GM19467 (cell line): ENCODE data around the gene PATJ.

Source experiments
- ATAC-seq: cut with Tn5 transposase; IDR thresholded peaks from one replicate; pipeline ENCODE4 v1.9.1; 2021; ENCODE audit warnings: mild to moderate bottlenecking, moderate library complexity; ENCODE audit not compliant: unreplicated experiment

Gene PATJ

DNA sequence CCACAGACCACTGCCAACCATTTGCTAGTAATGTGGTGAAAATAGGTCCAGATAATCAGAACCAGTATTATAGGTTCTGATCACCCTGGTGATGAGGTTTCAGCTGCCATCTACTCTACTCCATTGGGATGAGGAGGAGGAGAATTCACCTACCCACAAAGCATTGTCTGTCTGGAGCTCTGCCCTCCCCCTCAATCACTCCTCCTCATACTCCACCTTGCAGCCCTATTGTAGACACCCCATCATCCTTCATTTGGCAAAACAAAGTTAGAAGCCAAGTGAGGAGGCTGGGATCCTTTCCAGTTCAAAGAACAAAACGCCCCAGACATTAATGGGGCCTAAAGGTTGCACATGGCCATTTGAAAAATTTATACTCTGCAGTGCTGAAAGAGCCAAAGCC lies 295.0 kb downstream of the PATJ start:
- ATAC-seq: no peak

- no peak for ATAC-seq
Measured at GRCh38 chr1:62038594-62039284, 296.5 kb downstream of the PATJ start.

GRCh38 chr1:62040450-62040849 lies 298.2 kb downstream of the PATJ start:
- ATAC-seq: no peak

- ATAC-seq: no peak
Measured at GRCh38 chr1:62040973-62041372, 298.7 kb downstream of the PATJ start.

DNA sequence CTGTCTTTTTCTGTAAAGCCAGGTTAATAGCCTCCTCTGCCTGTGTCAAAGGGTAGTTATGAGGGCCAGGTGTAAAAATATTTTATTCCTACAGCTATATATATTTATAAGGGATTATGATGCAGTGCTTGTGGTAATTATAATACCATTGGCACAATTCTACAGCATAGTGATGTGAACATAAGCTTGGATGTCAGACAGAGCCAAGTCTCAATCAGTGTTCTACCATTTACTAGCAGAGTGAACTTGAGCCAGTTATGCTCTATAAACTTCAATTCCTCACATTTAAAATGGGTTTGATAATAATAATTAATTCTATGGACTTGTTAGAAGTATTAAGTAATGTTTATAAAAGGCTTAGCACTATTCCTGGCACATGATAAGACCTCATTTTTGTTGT lies 300.9 kb downstream of the PATJ start:
- ATAC-seq: no peak

GRCh38 chr1:62045574-62045973 lies 303.3 kb downstream of the PATJ start:
- no peak for ATAC-seq

DNA sequence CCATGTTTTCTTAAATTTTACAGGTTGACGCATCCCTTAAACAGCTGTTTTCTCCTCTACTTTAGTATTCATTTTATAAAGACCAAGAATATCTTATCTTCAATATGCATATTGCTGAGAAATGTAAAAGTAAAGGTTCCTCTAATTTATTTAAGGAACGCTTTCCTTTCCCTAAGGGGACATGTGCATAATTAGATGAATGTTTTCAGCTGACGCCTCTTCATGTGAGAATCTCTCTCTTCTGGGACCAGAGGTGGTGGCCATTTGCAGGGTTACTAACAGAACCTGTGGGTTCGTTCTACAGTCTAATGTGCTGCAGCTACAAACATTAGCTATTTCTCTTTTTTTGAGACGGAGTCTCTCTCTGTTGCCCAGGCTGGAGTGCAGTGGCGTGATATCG lies 304.6 kb downstream of the PATJ start:
- ATAC-seq: no peak

DNA sequence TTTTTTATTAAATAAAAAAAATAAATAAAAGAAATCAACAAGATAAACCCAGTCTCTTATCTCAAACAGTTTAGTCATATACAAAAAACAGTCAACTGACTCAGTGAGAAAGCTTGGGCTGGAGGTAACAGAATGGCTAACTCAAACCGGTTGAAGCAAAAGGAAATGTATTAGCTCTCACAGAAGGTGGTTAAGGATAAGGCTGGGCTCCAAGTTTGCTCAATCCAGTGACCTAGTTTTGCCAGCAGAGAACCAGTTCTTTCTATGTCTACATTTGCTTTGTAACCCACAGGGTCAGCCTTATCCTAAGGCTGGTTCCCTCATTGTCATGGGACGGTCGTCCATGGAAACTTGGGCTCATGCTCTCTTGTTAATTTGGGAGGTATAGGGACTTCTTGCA lies 307.9 kb downstream of the PATJ start:
- ATAC-seq: no peak

GRCh38 chr1:62052946-62053345 lies 310.7 kb downstream of the PATJ start:
- ATAC-seq: no peak

- no peak for ATAC-seq
Measured at GRCh38 chr1:62054188-62054587, 311.9 kb downstream of the PATJ start.

DNA sequence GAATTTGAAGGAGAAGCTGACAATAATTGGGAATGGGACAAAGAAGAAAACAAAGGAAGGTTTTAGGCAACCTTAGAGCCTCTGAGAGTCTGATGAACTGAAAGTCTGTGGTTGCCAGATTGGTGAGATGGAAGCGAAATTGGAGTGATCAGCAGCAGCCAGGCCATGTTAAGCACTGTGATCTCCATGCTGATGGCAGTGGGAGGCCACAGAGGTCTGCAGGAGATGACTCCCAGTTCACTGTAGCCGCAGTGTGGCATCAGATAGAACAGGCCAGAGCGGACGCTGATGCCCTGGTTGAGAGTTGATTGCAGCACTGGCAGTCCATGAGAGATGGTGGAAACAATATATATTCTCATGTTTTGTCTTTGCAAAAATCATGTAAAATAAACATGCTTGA lies 314.9 kb downstream of the PATJ start:
- ATAC-seq: no peak

- ATAC-seq: no peak
Measured at GRCh38 chr1:62057641-62058290, 315.5 kb downstream of the PATJ start.

GRCh38 chr1:62058956-62059355 lies 316.7 kb downstream of the PATJ start:
- ATAC-seq: no peak

GRCh38 chr1:62062087-62062486 lies 319.8 kb downstream of the PATJ start:
- ATAC-seq: no peak

DNA sequence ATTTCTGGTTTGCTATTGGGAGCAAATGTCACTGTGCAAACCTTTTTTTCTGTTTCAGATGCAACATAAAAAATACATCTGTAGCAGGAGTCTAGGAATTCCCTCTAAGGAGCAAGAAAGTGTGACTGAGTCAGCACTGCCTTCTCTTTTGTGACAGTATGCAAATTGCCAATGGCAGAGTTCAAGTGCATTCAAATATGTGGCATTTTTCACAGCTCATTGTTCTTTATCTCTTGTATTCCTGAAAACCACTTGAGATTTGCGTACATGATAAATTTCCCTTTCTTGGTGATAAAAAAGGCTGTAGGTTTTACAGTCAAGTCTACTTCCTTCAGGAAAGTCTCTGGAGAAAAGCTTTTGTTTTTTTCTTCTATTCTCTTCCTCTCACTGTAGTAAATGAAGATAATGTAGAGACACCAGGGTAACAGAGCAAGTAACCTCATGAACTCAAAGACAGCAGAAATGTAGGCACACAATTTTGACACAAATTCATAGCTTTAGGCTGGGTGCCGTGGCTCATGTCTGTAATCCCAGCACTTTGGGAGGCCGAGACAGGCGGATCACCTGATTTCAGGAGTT lies 322.6 kb downstream of the PATJ start:
- ATAC-seq: no peak

- no peak for ATAC-seq
Measured at GRCh38 chr1:62066713-62067112, 324.4 kb downstream of the PATJ start.

GRCh38 chr1:62068416-62068843 lies 326.1 kb downstream of the PATJ start:
- ATAC-seq: no peak

- ATAC-seq: no peak
Measured at GRCh38 chr1:62068978-62069377, 326.7 kb downstream of the PATJ start.

DNA sequence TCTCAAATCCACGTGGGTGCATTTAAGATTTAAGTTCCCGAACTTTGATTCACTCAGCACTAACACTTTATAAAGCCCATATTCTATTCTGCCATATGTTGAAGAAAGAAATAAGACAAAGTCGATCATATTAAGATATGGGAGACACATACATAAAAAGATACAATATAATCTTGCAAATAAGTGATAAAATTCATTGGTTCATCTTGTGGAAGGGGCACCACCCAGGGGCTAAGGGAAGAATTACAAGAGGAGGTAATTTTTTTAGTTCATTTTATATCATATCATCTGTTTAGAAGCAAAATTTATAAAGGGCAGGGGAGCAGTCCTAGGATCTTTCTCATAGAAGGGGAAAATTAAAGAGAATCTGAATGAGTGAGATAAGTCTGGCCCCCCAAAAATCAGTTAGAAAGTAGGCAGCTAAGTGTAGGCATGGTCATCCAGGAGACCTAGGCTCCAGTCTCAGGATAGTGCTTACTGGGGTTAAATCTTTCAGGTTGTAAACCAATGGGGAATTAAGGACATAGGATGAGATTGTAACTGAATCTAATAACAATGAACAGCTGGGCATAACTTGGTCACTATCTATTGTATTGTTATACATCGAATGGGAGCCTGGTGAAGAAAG lies 328.2 kb downstream of the PATJ start:
- no peak for ATAC-seq

DNA sequence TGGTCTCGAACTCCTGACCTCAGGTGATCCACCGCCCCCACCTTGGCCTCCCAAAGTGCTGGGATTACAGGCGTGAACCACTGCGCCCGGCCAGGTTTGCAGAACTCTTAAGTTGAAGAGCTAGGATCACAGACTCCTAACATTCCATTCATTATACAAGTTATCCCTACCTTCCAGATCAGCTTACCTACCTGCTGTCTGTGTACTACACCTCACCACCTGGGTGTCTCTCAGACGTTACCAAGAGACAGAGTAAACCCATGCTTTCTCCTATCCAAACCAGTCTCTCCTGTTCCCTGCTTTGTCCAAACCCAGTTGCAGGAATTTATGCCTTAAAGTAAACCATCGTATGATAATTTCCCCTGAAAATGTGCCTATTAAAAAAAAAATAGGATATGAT lies 329.4 kb downstream of the PATJ start:
- no peak for ATAC-seq

DNA sequence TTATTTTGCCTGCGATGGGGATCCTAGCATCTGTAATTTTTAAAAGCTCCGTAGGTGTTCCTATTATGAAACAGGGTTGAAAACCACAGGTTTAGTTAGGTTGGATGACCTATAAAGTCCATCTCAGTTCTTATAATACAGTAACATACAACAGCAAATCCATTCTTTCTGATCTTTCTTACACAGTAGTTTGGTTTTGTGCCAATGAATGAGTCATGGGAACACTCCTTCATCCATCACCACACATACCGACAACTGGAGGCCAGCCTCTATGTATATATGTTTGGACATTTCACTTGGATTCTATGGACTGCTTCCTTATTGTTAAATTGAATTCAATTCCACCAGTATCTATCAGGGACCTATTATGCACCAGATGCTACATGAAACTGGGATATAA lies 334.0 kb downstream of the PATJ start:
- ATAC-seq: no peak

GRCh38 chr1:62077821-62078220 lies 335.5 kb downstream of the PATJ start:
- ATAC-seq: no peak
